HG03139 (cell line): ENCODE data around the gene CYP2S1.
"Not testable (repeated sequence)": the region's sequence is repeated elsewhere in the genome, so short reads cannot be mapped to it uniquely, and the experiment has no call there.

Experiments
- ATAC-seq: cut with Tn5 transposase; IDR thresholded peaks from one replicate; pipeline ENCODE4 v1.9.1; 2021; ENCODE audit not compliant: unreplicated experiment

Gene CYP2S1

GRCh38 chr19:41225238-41226052, 32.4 kb downstream of the CYP2S1 start:
- no peak for ATAC-seq

GRCh38 chr19:41226053-41226873, 33.2 kb downstream of the CYP2S1 start:
- no peak for ATAC-seq

- ATAC-seq: no peak
Measured at GRCh38 chr19:41226874-41227390, 33.9 kb downstream of the CYP2S1 start.

GRCh38 chr19:41228486-41228885, 35.5 kb downstream of the CYP2S1 start:
- ATAC-seq: no peak

GRCh38 chr19:41229338-41229737, 36.3 kb downstream of the CYP2S1 start:
- not testable (repeated sequence) for ATAC-seq

- no peak for ATAC-seq
Measured at GRCh38 chr19:41230067-41230857, 37.2 kb downstream of the CYP2S1 start.

GRCh38 chr19:41232686-41233085, 39.7 kb downstream of the CYP2S1 start:
- ATAC-seq: no peak

- no peak for ATAC-seq
Measured at GRCh38 chr19:41233748-41234240, 40.8 kb downstream of the CYP2S1 start.

- no peak for ATAC-seq
Measured at GRCh38 chr19:41234512-41235168, 41.6 kb downstream of the CYP2S1 start.

- ATAC-seq: no peak
Measured at GRCh38 chr19:41235480-41235879, 42.5 kb downstream of the CYP2S1 start.

GRCh38 chr19:41238244-41238643, 45.2 kb downstream of the CYP2S1 start:
- ATAC-seq: no peak

GRCh38 chr19:41239363-41239762, 46.3 kb downstream of the CYP2S1 start:
- ATAC-seq: no peak

GRCh38 chr19:41239961-41240574, 47.0 kb downstream of the CYP2S1 start:
- no peak for ATAC-seq

- no peak for ATAC-seq
Measured at GRCh38 chr19:41241859-41242258, 48.8 kb downstream of the CYP2S1 start.

- no peak for ATAC-seq
Measured at GRCh38 chr19:41244117-41244516, 51.1 kb downstream of the CYP2S1 start.

- ATAC-seq: no peak
Measured at GRCh38 chr19:41245843-41246242, 52.8 kb downstream of the CYP2S1 start.

GRCh38 chr19:41248895-41249294, 55.9 kb downstream of the CYP2S1 start:
- no peak for ATAC-seq

- ATAC-seq: no peak
Measured at GRCh38 chr19:41249707-41250423, 56.8 kb downstream of the CYP2S1 start.

- ATAC-seq: no peak
Measured at GRCh38 chr19:41253660-41254059, 60.6 kb downstream of the CYP2S1 start.
